Measurements from ENCODE around the gene PEX11G.

The PEX11G gene

DNA sequence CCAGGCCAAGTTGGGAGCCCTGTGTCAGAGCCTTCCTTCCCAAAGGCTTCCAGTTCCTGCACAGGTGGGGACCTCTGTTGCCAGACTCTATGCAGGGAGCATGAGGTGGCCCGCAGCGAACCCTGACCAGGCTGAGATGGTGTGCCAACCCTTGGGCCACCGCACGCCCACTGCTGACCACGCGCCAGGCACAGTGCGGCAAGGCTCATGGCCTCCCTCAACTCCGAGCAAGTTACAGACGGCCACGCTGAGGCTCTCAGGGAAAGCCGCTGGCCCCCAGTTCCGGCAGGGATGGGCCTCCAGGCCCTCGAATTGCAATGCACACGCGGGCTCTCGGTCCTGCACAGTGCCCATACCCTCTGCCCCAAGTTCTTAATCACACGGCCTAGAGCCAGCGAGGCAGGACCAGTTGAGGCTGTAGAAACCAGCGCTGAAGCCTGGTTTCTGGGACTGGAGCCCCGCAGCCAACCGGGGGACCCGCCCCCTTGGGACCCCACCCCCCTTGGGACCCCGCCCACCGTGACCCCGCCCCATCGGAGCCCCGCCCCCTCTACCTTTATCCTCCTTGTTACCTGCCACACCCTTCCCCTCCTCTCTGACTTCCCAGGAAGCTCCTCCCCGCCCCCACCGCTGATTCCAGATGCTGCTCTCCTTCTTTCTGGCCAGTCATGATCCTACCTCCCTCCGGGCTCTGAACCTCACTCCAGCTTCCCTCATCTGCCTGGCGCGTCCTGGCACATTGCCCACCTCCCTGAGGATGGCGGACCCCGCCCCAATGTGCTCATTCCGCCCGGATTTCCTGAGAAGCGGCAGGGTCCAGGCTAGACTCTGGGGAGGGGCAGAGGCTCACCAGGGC lies 6.0 kb downstream of the PEX11G start:
- Histone ChIP-seq H3K4me2 (no peak overlapping the region), H3K27ac (no peak overlapping the region), H3K9ac (no peak overlapping the region), H3K27me3 (ENCODE audit: insufficient read depth, low read depth) (peaks cover 16% of the 10 kb centered on the region; the same call in 1 of the 2 replicates), H3K4me1 (ENCODE audit: low read depth, poor library complexity, severe bottlenecking) (no peaks in the 10 kb centered on the region), H4K20me1 (ENCODE audit: insufficient read depth) (no peaks in the 10 kb centered on the region), H2AFZ (ENCODE audit: low read depth) (no peak overlapping the region), H3K36me3 (ENCODE audit: insufficient read depth) (no peaks in the 10 kb centered on the region), H3K79me2 (ENCODE audit: insufficient read depth, low read depth) (no peaks in the 10 kb centered on the region), H3K4me3 (IDR thresholded peaks at IDR 0.05; ENCODE audit: insufficient read depth, low read depth, low read length) (no peak overlapping the region)
- TF ChIP-seq, protein P1, sequence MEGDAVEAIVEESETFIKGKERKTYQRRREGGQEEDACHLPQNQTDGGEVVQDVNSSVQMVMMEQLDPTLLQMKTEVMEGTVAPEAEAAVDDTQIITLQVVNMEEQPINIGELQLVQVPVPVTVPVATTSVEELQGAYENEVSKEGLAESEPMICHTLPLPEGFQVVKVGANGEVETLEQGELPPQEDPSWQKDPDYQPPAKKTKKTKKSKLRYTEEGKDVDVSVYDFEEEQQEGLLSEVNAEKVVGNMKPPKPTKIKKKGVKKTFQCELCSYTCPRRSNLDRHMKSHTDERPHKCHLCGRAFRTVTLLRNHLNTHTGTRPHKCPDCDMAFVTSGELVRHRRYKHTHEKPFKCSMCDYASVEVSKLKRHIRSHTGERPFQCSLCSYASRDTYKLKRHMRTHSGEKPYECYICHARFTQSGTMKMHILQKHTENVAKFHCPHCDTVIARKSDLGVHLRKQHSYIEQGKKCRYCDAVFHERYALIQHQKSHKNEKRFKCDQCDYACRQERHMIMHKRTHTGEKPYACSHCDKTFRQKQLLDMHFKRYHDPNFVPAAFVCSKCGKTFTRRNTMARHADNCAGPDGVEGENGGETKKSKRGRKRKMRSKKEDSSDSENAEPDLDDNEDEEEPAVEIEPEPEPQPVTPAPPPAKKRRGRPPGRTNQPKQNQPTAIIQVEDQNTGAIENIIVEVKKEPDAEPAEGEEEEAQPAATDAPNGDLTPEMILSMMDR (conservative IDR thresholded peaks at IDR 0.05; ENCODE audit: low read depth, low read length) = no peak

DNA sequence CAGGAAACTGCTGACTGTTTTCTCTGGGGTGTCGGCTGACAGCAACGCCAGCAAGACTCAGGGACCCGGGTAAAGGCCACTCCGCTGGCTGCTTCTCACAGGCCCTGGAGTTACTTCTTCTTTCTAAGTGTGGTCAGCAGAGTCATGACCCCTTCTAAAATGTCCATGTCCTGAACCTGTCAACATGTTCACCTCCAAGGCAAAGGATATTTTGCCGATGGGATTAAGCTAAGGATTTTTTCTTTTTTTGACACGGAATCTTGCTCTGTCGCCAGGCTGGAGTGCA lies 7.9 kb downstream of the PEX11G start:
- H3K27ac ChIP-seq = no peak overlapping the region

DNA sequence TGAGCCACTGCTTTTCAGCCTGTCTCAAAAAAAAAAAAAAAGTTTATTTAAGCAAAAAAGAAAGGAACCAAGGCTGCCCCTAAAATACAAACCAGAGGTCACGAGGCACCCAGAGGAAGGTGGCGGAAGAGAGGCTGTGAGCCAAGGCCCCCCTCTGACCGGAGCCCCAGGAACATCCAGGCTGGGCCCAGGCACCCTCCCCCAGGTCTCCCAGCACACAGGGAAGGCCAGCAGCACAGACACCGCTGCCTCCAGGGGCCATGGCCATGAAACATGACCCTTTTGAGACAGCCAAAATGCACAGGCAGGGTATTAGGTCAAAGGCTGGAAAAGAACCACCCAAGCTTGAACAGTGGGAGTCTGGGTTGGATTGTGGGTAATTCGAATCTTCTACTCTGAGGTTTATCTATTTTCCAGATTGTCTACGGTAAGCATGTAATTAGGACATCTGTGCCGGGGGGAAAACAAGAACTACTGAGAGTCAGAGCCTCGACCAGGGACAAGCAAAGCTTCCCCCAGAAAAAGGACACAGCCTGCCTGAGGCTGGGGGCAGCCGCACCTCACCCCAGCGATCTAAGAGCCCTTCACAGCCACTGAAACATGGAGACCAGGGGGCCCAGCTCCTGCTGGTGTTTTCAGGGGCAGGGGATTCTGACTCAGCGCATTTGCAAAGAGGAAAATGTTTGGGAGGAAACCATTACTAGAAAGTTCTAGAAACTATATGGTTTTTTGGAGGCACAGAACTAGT lies 8.4 kb downstream of the PEX11G start:
- no peak overlapping the region for H3K9ac ChIP-seq
- H3K27ac ChIP-seq = no peak overlapping the region
- no peaks in the 10 kb centered on the region for H4K20me1 ChIP-seq (ENCODE audit: insufficient read depth)
- H2AFZ ChIP-seq (ENCODE audit: low read depth) = no peak overlapping the region
- H3K79me2 ChIP-seq (ENCODE audit: insufficient read depth, low read depth) = no peaks in the 10 kb centered on the region
- H3K4me3 ChIP-seq (IDR thresholded peaks at IDR 0.05; ENCODE audit: insufficient read depth, low read depth, low read length) = no peak overlapping the region
- no peaks in the 10 kb centered on the region for H3K4me1 ChIP-seq (ENCODE audit: low read depth, poor library complexity, severe bottlenecking)
- H3K27me3 ChIP-seq (ENCODE audit: insufficient read depth, low read depth) = peaks cover 5% of the 10 kb centered on the region; the same call in 1 of the 2 replicates
- H3K4me2 ChIP-seq = no peak overlapping the region
- TF ChIP-seq, protein P1 (conservative IDR thresholded peaks at IDR 0.05; ENCODE audit: low read depth, low read length) = no peak
- no peaks in the 10 kb centered on the region for H3K36me3 ChIP-seq (ENCODE audit: insufficient read depth)

More for the DNA sequence above, 7.9 kb downstream of the PEX11G start:
- H3K27me3 ChIP-seq (ENCODE audit: insufficient read depth, low read depth) = peaks cover 10% of the 10 kb centered on the region; the same call in 1 of the 2 replicates
- no peak overlapping the region for H2AFZ ChIP-seq (ENCODE audit: low read depth)
- H3K4me1 ChIP-seq (ENCODE audit: low read depth, poor library complexity, severe bottlenecking) = no peaks in the 10 kb centered on the region
- no peaks in the 10 kb centered on the region for H3K79me2 ChIP-seq (ENCODE audit: insufficient read depth, low read depth)
- H3K4me3 ChIP-seq (IDR thresholded peaks at IDR 0.05; ENCODE audit: insufficient read depth, low read depth, low read length) = no peak overlapping the region
- TF ChIP-seq, protein P1 (conservative IDR thresholded peaks at IDR 0.05; ENCODE audit: low read depth, low read length) = no peak
- no peak overlapping the region for H3K4me2 ChIP-seq
- H4K20me1 ChIP-seq (ENCODE audit: insufficient read depth) = no peaks in the 10 kb centered on the region
- no peak overlapping the region for H3K9ac ChIP-seq
- H3K36me3 ChIP-seq (ENCODE audit: insufficient read depth) = no peaks in the 10 kb centered on the region

DNA sequence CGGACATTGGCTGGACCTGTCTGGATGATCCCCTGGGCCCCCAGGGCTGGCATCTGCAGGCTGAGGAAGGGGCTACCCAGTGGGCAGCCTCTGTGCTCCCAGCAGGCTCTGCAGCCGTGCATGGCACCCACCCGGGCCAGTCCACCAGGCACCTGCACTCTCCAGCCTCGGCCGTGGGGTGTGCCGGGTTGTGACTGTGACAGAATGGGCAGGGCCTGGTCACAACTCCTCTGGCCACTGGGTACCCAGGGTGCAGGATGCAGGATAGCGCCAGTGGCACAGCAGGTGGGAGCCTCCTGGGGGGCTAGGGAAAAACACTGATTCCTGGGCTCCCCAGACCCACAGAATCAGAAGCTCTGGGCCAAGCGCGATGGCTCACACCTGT lies 10.0 kb downstream of the PEX11G start:
- TF ChIP-seq, protein P1 (conservative IDR thresholded peaks at IDR 0.05; ENCODE audit: low read depth, low read length) = no peak
- Histone ChIP-seq H3K79me2 (ENCODE audit: insufficient read depth, low read depth) (no peaks in the 10 kb centered on the region), H3K4me1 (ENCODE audit: low read depth, poor library complexity, severe bottlenecking) (no peaks in the 10 kb centered on the region)

More for the DNA sequence above, 10.0 kb downstream of the PEX11G start:
- Histone ChIP-seq H3K36me3 (ENCODE audit: insufficient read depth) (no peaks in the 10 kb centered on the region), H2AFZ (ENCODE audit: low read depth) (no peak overlapping the region), H3K27ac (no peak overlapping the region), H3K9ac (no peak overlapping the region), H3K27me3 (ENCODE audit: insufficient read depth, low read depth) (peaks cover 3% of the 10 kb centered on the region; the same call in 1 of the 2 replicates), H3K4me2 (no peak overlapping the region), H3K4me3 (IDR thresholded peaks at IDR 0.05; ENCODE audit: insufficient read depth, low read depth, low read length) (no peak overlapping the region), H4K20me1 (ENCODE audit: insufficient read depth) (no peaks in the 10 kb centered on the region)

All from KMS-11 (cell line).